PC-3 (cell line): ENCODE results near the gene MAP2. TPM values are rescaled to one million over a fixed set of nuclear protein-coding genes. Genes with fewer than 3 reads are reported as not detected.
A peak's percentile ranks its signal among the peaks of the same experiment; 100 is the strongest.

Source experiments
- ATAC-seq: fragments of 200-7000 bp; cut with Tn5 transposase; 2 replicates; pipeline ENCODE4 v1.9.1; 2020; ENCODE audit warnings: mild to moderate bottlenecking, moderate library complexity
- BruUV-seq: library from RNA; stranded (reverse); fragments of 400-500 nt; replicated peaks from 2 replicates; lab custom pipeline; 2021; lab: Mats Ljungman, UMichigan
- CTCF ChIA-PET: fragments of 300-600 bp; sonication (Branson Sonifier 250); formaldehyde crosslinking; loops from one replicate; lab custom pipeline; 2022; ENCODE audit warnings: antibody characterized with exemption; lab: Charles Lee
- POLR2A ChIA-PET: fragments of 300-600 bp; sonication (Branson Sonifier 250); formaldehyde crosslinking; loops from one replicate; lab custom pipeline; 2022; ENCODE audit warnings: antibody characterized with exemption; ENCODE audit not compliant: unreplicated experiment; lab: Charles Lee
- DNase-seq: peaks from one replicate; pipeline ENCODE4 v3.0.0-alpha.2; 2015
- H2AFZ ChIP-seq: fragments of 300-600 bp; sonication (generic); 2 replicates; pipeline ENCODE4 v1.6.0; 2016; ENCODE audit warnings: antibody characterized with exemption, low read length
- H3F3A ChIP-seq: fragments of 300-600 bp; sonication (generic); one replicate; pipeline ENCODE4 v1.6.0; 2017; ENCODE audit warnings: antibody characterized with exemption, low read length, control low read depth, mild to moderate bottlenecking; ENCODE audit not compliant: unreplicated experiment
- H3K27ac ChIP-seq: fragments of 300-600 bp; sonication (generic); 2 replicates; pipeline ENCODE4 v1.5.1; 2016; ENCODE audit warnings: mild to moderate bottlenecking, low read length
- H3K27me3 ChIP-seq: fragments of 300-600 bp; sonication (generic); 2 replicates; pipeline ENCODE4 v1.6.1; 2016; ENCODE audit warnings: low read length, mixed read lengths
- H3K36me3 ChIP-seq: fragments of 300-600 bp; sonication (generic); 2 replicates; pipeline ENCODE4 v1.6.1; 2016; ENCODE audit warnings: low read depth, mixed run types, low read length, mixed read lengths
- H3K4me1 ChIP-seq: fragments of 300-600 bp; sonication (generic); 2 replicates; pipeline ENCODE4 v1.5.1; 2016; ENCODE audit warnings: low read length; ENCODE audit not compliant: insufficient read depth
- H3K4me2 ChIP-seq: fragments of 300-600 bp; sonication (generic); 2 replicates; pipeline ENCODE4 v1.6.0; 2016; ENCODE audit warnings: low read length
- H3K4me3 ChIP-seq: fragments of 300-600 bp; sonication (generic); 2 replicates; pipeline ENCODE4 v1.5.1; 2016; ENCODE audit warnings: mild to moderate bottlenecking, low read length, mixed read lengths
- H3K79me2 ChIP-seq: fragments of 300-600 bp; sonication (generic); 2 replicates; pipeline ENCODE4 v1.6.1; 2017; ENCODE audit warnings: low read length, mixed read lengths
- H3K9ac ChIP-seq: fragments of 300-600 bp; sonication (generic); 2 replicates; pipeline ENCODE4 v1.6.0; 2016; ENCODE audit warnings: mild to moderate bottlenecking, low read length
- H3K9me2 ChIP-seq: fragments of 300-600 bp; sonication (generic); replicated peaks from 2 replicates; pipeline ENCODE4 v1.6.1; 2016; ENCODE audit warnings: mixed run types, low read length, mixed read lengths
- H3K9me3 ChIP-seq: fragments of 300-600 bp; sonication (generic); 2 replicates; pipeline ENCODE4 v1.6.1; 2016; ENCODE audit warnings: low read length, mixed read lengths
- H4K20me1 ChIP-seq: fragments of 300-600 bp; sonication (generic); 2 replicates; pipeline ENCODE4 v1.6.1; 2016; ENCODE audit warnings: low read length, mixed read lengths
- EZH2 ChIP-seq: fragments of 300-600 bp; sonication (generic); IDR thresholded peaks from one replicate; pipeline ENCODE4 v1.6.1; 2017; ENCODE audit warnings: antibody characterized with exemption, mild to moderate bottlenecking, low read length; ENCODE audit not compliant: unreplicated experiment
- EZH2phosphoT487 ChIP-seq: fragments of 300-600 bp; sonication (generic); IDR thresholded peaks from 2 replicates; pipeline ENCODE4 v1.6.1; 2018; ENCODE audit warnings: mild to moderate bottlenecking, antibody characterized with exemption, low read length, borderline replicate concordance
- intact Hi-C: fragments of 100-400 bp; cut with micrococcal nuclease; formaldehyde crosslinking; loops from 2 replicates; pipeline ENCODE4 v1.9.0; 2023
- total RNA-seq: library from RNA; depleted of rRNA; stranded (reverse); fragments of >200 nt; gene quantifications from 2 replicates; pipeline ENCODE4 v1.2.3, GENCODE V29; 2014
- TF ChIP-seq, protein P1 (sequence below): fragments of 300-600 bp; sonication (generic); conservative IDR thresholded peaks from 2 replicates; pipeline ENCODE4 v1.5.1; 2017; ENCODE audit warnings: antibody characterized with exemption, low read depth, mild to moderate bottlenecking, low read length

The MAP2 gene
- total RNA-seq, 1 experiment from 2014 or later, result 2.1 TPM

DNA sequence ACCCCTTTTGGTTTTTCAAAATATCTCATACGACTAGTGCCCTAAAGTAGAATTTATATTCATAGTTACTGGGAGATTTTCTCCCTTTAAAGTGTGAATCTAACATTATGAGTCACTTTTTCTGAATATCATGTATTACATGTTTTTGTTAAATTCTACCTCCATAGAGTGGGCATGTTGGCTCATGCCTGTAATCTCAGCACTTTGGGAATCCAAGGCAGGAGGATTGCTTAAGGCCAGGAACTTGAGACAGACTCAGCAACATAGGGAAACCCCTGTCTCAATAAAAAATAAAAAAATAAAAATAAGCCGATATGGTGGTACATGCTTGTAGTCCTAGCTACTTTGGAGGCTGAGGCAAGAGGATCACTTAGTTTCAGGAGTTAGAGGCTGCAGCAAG lies 302.5 kb downstream of the MAP2 start:
- ChIA-PET POLR2A (no interaction called here), CTCF (no interaction called here)
- no peaks in the 10 kb centered on the region for H3F3A ChIP-seq
- ATAC-seq (no peak), DNase-seq (no peak)
- BruUV-seq, result no TSS peak
- no peaks in the 10 kb centered on the region for H3K9me3 ChIP-seq
- H3K4me1 ChIP-seq, result no peaks in the 10 kb centered on the region
- H2AFZ ChIP-seq, result no peak overlapping the region
- no peak overlapping the region for H3K27ac ChIP-seq
- intact Hi-C loops, result no loop called here
- H3K9me2 ChIP-seq, result no peaks in the 10 kb centered on the region
- no peak overlapping the region for H3K9ac ChIP-seq
- H3K36me3 ChIP-seq, result no peaks in the 10 kb centered on the region
- no peaks in the 10 kb centered on the region for H4K20me1 ChIP-seq
- no peaks in the 10 kb centered on the region for H3K79me2 ChIP-seq
- H3K4me3 ChIP-seq, result no peak overlapping the region
- TF ChIP-seq EZH2phosphoT487 (no peak), EZH2 (no peak)
- TF ChIP-seq, protein P1, sequence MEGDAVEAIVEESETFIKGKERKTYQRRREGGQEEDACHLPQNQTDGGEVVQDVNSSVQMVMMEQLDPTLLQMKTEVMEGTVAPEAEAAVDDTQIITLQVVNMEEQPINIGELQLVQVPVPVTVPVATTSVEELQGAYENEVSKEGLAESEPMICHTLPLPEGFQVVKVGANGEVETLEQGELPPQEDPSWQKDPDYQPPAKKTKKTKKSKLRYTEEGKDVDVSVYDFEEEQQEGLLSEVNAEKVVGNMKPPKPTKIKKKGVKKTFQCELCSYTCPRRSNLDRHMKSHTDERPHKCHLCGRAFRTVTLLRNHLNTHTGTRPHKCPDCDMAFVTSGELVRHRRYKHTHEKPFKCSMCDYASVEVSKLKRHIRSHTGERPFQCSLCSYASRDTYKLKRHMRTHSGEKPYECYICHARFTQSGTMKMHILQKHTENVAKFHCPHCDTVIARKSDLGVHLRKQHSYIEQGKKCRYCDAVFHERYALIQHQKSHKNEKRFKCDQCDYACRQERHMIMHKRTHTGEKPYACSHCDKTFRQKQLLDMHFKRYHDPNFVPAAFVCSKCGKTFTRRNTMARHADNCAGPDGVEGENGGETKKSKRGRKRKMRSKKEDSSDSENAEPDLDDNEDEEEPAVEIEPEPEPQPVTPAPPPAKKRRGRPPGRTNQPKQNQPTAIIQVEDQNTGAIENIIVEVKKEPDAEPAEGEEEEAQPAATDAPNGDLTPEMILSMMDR, result no peak
- H3K27me3 ChIP-seq, result no peaks in the 10 kb centered on the region
- no peak overlapping the region for H3K4me2 ChIP-seq

DNA sequence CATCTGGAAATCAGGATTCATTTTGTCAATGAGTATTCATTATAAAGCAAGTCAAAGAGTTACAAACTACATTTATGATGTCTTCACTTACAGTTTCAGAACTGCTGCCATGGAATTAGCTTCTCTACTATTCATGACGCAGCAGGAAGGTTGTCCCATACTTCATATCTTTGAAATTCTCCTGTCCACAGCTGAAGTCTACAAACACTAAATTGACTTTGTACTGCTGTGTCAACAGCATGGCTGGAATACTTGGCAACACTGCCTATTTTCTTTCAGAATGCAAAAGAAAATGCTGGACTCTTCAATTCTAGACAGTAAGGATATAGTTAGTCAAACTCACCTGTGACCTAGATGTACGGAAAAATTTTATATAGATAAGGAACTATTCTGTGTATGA lies 303.2 kb downstream of the MAP2 start:
- Histone ChIP-seq H3F3A (no peaks in the 10 kb centered on the region), H3K27ac (no peak overlapping the region), H4K20me1 (no peaks in the 10 kb centered on the region), H3K9ac (no peak overlapping the region), H3K79me2 (no peaks in the 10 kb centered on the region), H3K27me3 (no peaks in the 10 kb centered on the region), H2AFZ (no peak overlapping the region), H3K4me1 (no peaks in the 10 kb centered on the region), H3K36me3 (no peaks in the 10 kb centered on the region), H3K4me3 (no peak overlapping the region), H3K4me2 (no peak overlapping the region), H3K9me3 (no peaks in the 10 kb centered on the region), H3K9me2 (no peaks in the 10 kb centered on the region)
- ChIA-PET CTCF (no interaction called here), POLR2A (no interaction called here)
- TF ChIP-seq EZH2, result no peak
- TF ChIP-seq EZH2phosphoT487, result no peak
- TF ChIP-seq, protein P1, result no peak
- ATAC-seq (no peak), DNase-seq (no peak)
- intact Hi-C loops, result no loop called here
- no TSS peak for BruUV-seq

DNA sequence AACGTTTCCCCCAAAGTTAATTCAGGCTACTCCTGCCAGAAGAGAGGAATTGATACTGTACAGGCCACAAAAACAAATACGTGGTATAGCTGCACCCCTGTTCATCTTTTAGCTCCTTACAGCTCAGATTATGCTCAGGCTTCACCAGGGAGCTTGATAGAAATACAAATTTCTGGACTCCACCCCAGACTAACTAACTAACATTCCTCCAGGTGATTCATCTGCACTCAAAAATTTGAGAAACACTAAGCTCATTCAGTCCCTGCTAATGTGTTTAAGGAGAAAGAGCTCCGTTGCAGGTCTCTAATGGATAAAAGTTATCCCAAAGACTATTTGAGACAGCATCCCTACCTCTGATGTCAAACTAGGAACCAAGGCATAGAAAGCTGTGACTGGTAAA lies 311.0 kb downstream of the MAP2 start:
- no peak overlapping the region for H3K27ac ChIP-seq
- no peaks in the 10 kb centered on the region for H3K9me3 ChIP-seq
- CTCF ChIA-PET, result no interaction called here
- H3K4me3 ChIP-seq, result no peak overlapping the region
- no peaks in the 10 kb centered on the region for H3K9me2 ChIP-seq
- no peaks in the 10 kb centered on the region for H3K4me1 ChIP-seq
- no peak overlapping the region for H3K9ac ChIP-seq
- DNase-seq, result no peak
- no peaks in the 10 kb centered on the region for H3K27me3 ChIP-seq
- no peaks in the 10 kb centered on the region for H3K36me3 ChIP-seq
- no peaks in the 10 kb centered on the region for H3K79me2 ChIP-seq
- H3K4me2 ChIP-seq, result no peak overlapping the region
- intact Hi-C loops, result no loop called here
- BruUV-seq, result no TSS peak
- ATAC-seq, result peak; percentile 33; the same call in 1 of the 2 replicates
- no peaks in the 10 kb centered on the region for H4K20me1 ChIP-seq
- no peaks in the 10 kb centered on the region for H3F3A ChIP-seq
- TF ChIP-seq EZH2 (no peak), EZH2phosphoT487 (no peak)
- TF ChIP-seq, protein P1, result no peak
- H2AFZ ChIP-seq, result no peak overlapping the region
- POLR2A ChIA-PET, result no interaction called here
